ENCODE results near the gene MXD1.
"Not testable (repeated sequence)": the region's sequence is repeated elsewhere in the genome, so short reads cannot be mapped to it uniquely, and the experiment has no call there.

The MXD1 gene

GRCh38 chr2:69933254-69933828 is 18.4 kb downstream of the MXD1 start:
- no peak for DNase-seq

- no peak for DNase-seq
Observed at GRCh38 chr2:69933839-69934613, 19.1 kb downstream of the MXD1 start.

GRCh38 chr2:69934614-69934908 is 19.7 kb downstream of the MXD1 start:
- DNase-seq, result no peak

- DNase-seq, result no peak
Observed at GRCh38 chr2:69935011-69935410, 20.1 kb downstream of the MXD1 start.

- no peak for DNase-seq
Observed at GRCh38 chr2:69936906-69937305, 22.0 kb downstream of the MXD1 start.

GRCh38 chr2:69937968-69938367 is 23.1 kb downstream of the MXD1 start:
- no peak for DNase-seq

GRCh38 chr2:69939722-69940121 is 24.8 kb downstream of the MXD1 start:
- no peak for DNase-seq

- no peak for DNase-seq
Observed at GRCh38 chr2:69940691-69941090, 25.8 kb downstream of the MXD1 start.

GRCh38 chr2:69943000-69943842 is 28.3 kb downstream of the MXD1 start:
- no peak for DNase-seq

- DNase-seq, result no peak
Observed at GRCh38 chr2:69943843-69944525, 29.1 kb downstream of the MXD1 start.

- DNase-seq, result no peak
Observed at GRCh38 chr2:69944756-69945155, 29.8 kb downstream of the MXD1 start.

GRCh38 chr2:69945441-69945840 is 30.5 kb downstream of the MXD1 start:
- DNase-seq, result no peak

- DNase-seq, result no peak
Observed at GRCh38 chr2:69945941-69946340, 31.0 kb downstream of the MXD1 start.

GRCh38 chr2:69946351-69947324 is 31.7 kb downstream of the MXD1 start:
- no peak for DNase-seq

GRCh38 chr2:69947325-69947931 is 32.5 kb downstream of the MXD1 start:
- no peak for DNase-seq

- peak in 1 of 14 donors; percentile 78 for DNase-seq
Observed at GRCh38 chr2:69948032-69948962, 33.4 kb downstream of the MXD1 start.

GRCh38 chr2:69948963-69949645 is 34.2 kb downstream of the MXD1 start:
- no peak for DNase-seq

- no peak for DNase-seq
Observed at GRCh38 chr2:69950241-69950640, 35.3 kb downstream of the MXD1 start.

GRCh38 chr2:69950671-69951070 is 35.8 kb downstream of the MXD1 start:
- DNase-seq, result not testable (repeated sequence)
